A549 (cell line): ENCODE results near the gene POR. TPM values are rescaled to one million over a fixed set of nuclear protein-coding genes. Genes with fewer than 3 reads are reported as not detected.
A peak's percentile ranks its signal among the peaks of the same experiment; 100 is the strongest.

Experiments
- ATAC-seq, 2 experiments: fragments of 200-7000 bp in 1 of 2; fragments of >200 bp in 1 of 2; cut with Nextera tagmentation in 1 of 2; cut with Tn5 transposase in 1 of 2; 3 replicates each; pipeline versions ENCODE4 v1.8.0 to v1.9.1; 2018 to 2020; ENCODE audit warnings: mild to moderate bottlenecking in 1 of 2, moderate library complexity in 1 of 2
- CTCF ChIA-PET: fragments of 300-600 bp; sonication (Branson Sonifier 250); formaldehyde crosslinking; extraction: SDS; loops from one replicate; lab custom pipeline; 2021; ENCODE audit warnings: antibody characterized with exemption, inconsistent platforms; lab: Yijun Ruan, JAX
- POLR2A ChIA-PET: fragments of 350-600 bp; formaldehyde crosslinking; extraction: SDS; loops from one replicate; lab custom pipeline; 2021; ENCODE audit warnings: antibody characterized with exemption, inconsistent platforms; lab: Yijun Ruan, JAX
- DNase-seq, 2 experiments: peaks; one replicate each; pipeline versions ENCODE4 v3.0.0 to v3.0.0-alpha.2; 2011 to 2016; ENCODE audit warnings: low read depth in 1 of 2, low spot score in 1 of 2
- FAIRE-seq: peaks from 2 replicates; lab custom pipeline; 2011; peaks lifted over from hg19 to GRCh38; lab: Jason Lieb, UNC
- H3K27ac ChIP-seq, 2 experiments: fragments of >200 bp; sonication (Bioruptor Twin); formaldehyde crosslinking; 3 replicates each; pipeline ENCODE4 v1.5.1; 2016 to 2017
- H3K4me1 ChIP-seq: fragments of >200 bp; sonication (Bioruptor Twin); formaldehyde crosslinking; 3 replicates; pipeline ENCODE4 v1.6.1; 2016
- H3K4me2 ChIP-seq: fragments of >200 bp; sonication (Bioruptor Twin); formaldehyde crosslinking; 3 replicates; pipeline ENCODE4 v1.6.1; 2016
- H3K4me3 ChIP-seq: fragments of >200 bp; sonication (Bioruptor Twin); formaldehyde crosslinking; 3 replicates; pipeline ENCODE4 v1.5.1; 2016
- H3K9me3 ChIP-seq: fragments of >200 bp; sonication (Bioruptor Twin); formaldehyde crosslinking; 3 replicates; pipeline ENCODE4 v1.6.1; 2016
- CEBPB ChIP-seq, 2 experiments: fragments of >200 bp in 1 of 2; sonication (Bioruptor Twin) in 1 of 2; formaldehyde crosslinking in 1 of 2; IDR thresholded peaks; 2 replicates each; pipeline ENCODE4 v1.6.1; 2012 to 2016
- CHD2 ChIP-seq: fragments of 150-350 bp; IDR thresholded peaks from 2 replicates; pipeline ENCODE4 v1.6.1; 2014; ENCODE audit warnings: low read length; ENCODE audit not compliant: partially characterized antibody
- CHD4 ChIP-seq: fragments of 200-600 bp; sonication (generic); IDR thresholded peaks from 2 replicates; pipeline ENCODE4 v1.6.1; 2016; ENCODE audit warnings: antibody characterized with exemption, mild to moderate bottlenecking, borderline replicate concordance
- EHF ChIP-seq: fragments of 250-450 bp; sonication (Bioruptor Pico); IDR thresholded peaks from 2 replicates; pipeline ENCODE4 v1.5.0; 2020; ENCODE audit warnings: mild to moderate bottlenecking
- EHMT2 ChIP-seq: fragments of 200-600 bp; sonication (generic); IDR thresholded peaks from 2 replicates; pipeline ENCODE4 v1.6.1; 2016; ENCODE audit warnings: antibody characterized with exemption, low read depth, mild to moderate bottlenecking, moderate library complexity
- FOSB ChIP-seq: fragments of 250-450 bp; sonication (Bioruptor Pico); IDR thresholded peaks from 2 replicates; pipeline ENCODE4 v1.5.0; 2020; ENCODE audit warnings: mild to moderate bottlenecking, moderate library complexity
- FOXS1 ChIP-seq: fragments of 250-450 bp; sonication (Bioruptor Pico); IDR thresholded peaks from 2 replicates; pipeline ENCODE4 v1.5.0; 2020; ENCODE audit warnings: mild to moderate bottlenecking, moderate library complexity
- GATA3 ChIP-seq: IDR thresholded peaks from 2 replicates; pipeline ENCODE4 v1.6.1; 2012; ENCODE audit warnings: borderline replicate concordance
- HEYL ChIP-seq: fragments of 250-450 bp; sonication (Bioruptor Pico); IDR thresholded peaks from 2 replicates; pipeline ENCODE4 v1.8.0; 2021; ENCODE audit warnings: mild to moderate bottlenecking, moderate library complexity
- HOXA7 ChIP-seq: fragments of 250-450 bp; sonication (Bioruptor Pico); IDR thresholded peaks from 2 replicates; pipeline ENCODE4 v1.5.0; 2020; ENCODE audit warnings: mild to moderate bottlenecking, moderate library complexity
- HOXB5 ChIP-seq: fragments of 250-450 bp; sonication (Bioruptor Pico); IDR thresholded peaks from 2 replicates; pipeline ENCODE4 v1.5.0; 2020; ENCODE audit warnings: mild to moderate bottlenecking, moderate library complexity
- JUN ChIP-seq, 2 experiments: fragments of >200 bp; sonication (Bioruptor Twin); formaldehyde crosslinking; IDR thresholded peaks; 2 replicates in 1 of 2; 3 replicates in 1 of 2; pipeline ENCODE4 v1.6.1; 2016 to 2017
- JUNB ChIP-seq: fragments of >200 bp; sonication (Bioruptor Twin); formaldehyde crosslinking; IDR thresholded peaks from 2 replicates; pipeline ENCODE4 v1.6.1; 2016
- KDM5A ChIP-seq: fragments of 200-600 bp; sonication (generic); IDR thresholded peaks from 2 replicates; pipeline ENCODE4 v1.6.1; 2016; ENCODE audit warnings: antibody characterized with exemption, mild to moderate bottlenecking
- MAFK ChIP-seq: fragments of 450-650 bp; IDR thresholded peaks from 2 replicates; pipeline ENCODE4 v1.6.1; 2014; ENCODE audit not compliant: partially characterized antibody
- MYC ChIP-seq: IDR thresholded peaks from 2 replicates; pipeline ENCODE4 v1.6.1; 2012; ENCODE audit warnings: mild to moderate bottlenecking, inconsistent platforms, low read length, improper control_type of control experiment, borderline replicate concordance
- NPAS2 ChIP-seq: fragments of 250-450 bp; sonication (Bioruptor Pico); IDR thresholded peaks from 2 replicates; pipeline ENCODE4 v1.8.0; 2022; ENCODE audit warnings: mild to moderate bottlenecking, moderate library complexity, borderline replicate concordance
- NR3C1 ChIP-seq: fragments of >200 bp; sonication (Bioruptor Twin); formaldehyde crosslinking; IDR thresholded peaks from 3 replicates; pipeline ENCODE4 v1.6.1; 2017
- POLR2A ChIP-seq: IDR thresholded peaks from 2 replicates; pipeline ENCODE4 v1.6.1; 2012; ENCODE audit warnings: mild to moderate bottlenecking, low read length
- RAD21 ChIP-seq, 2 experiments: fragments of >200 bp in 1 of 2; sonication (Bioruptor Twin) in 1 of 2; formaldehyde crosslinking in 1 of 2; IDR thresholded peaks in 1 of 2; conservative IDR thresholded peaks in 1 of 2; 2 replicates in 1 of 2; 3 replicates in 1 of 2; pipeline ENCODE4 v1.6.1; 2012 to 2018; ENCODE audit warnings: inconsistent platforms in 1 of 2
- RARB ChIP-seq: fragments of 250-450 bp; sonication (Bioruptor Pico); IDR thresholded peaks from 2 replicates; pipeline ENCODE4 v1.8.0; 2021; ENCODE audit warnings: mild to moderate bottlenecking, moderate library complexity
- RCOR1 ChIP-seq: fragments of 150-350 bp; IDR thresholded peaks from 2 replicates; pipeline ENCODE4 v1.6.1; 2014; ENCODE audit warnings: antibody characterized with exemption, low read length, low read depth
- TP53 ChIP-seq: fragments of 250-450 bp; sonication (Bioruptor Pico); IDR thresholded peaks from 2 replicates; pipeline ENCODE4 v1.5.0; 2021; ENCODE audit warnings: mild to moderate bottlenecking, moderate library complexity
- ZNF302 ChIP-seq: fragments of 250-450 bp; sonication (Bioruptor Pico); IDR thresholded peaks from 2 replicates; pipeline ENCODE4 v1.9.0; 2021; ENCODE audit warnings: inconsistent platforms, mild to moderate bottlenecking, moderate library complexity
- WGBS: methylation state at CpG from one replicate; pipeline ENCODE4 v1.1.6; 2017; ENCODE audit errors: missing lambda C conversion rate; 5-methylcytosine and 5-hydroxymethylcytosine counted together
- polyA plus RNA-seq, 4 experiments: library from polyadenylated mRNA; depleted of rRNA in 3 of 4; stranded (reverse); fragments of >200 nt; fragmentation: RNase III in 1 of 4; extraction: RNeasy Plus Mini Kit Qiagen cat#74134 plus additional on column Dnase treatment in 1 of 4; gene quantifications; 2 replicates in 3 of 4; 3 replicates in 1 of 4; pipeline ENCODE4 v1.2.3, GENCODE V29; 2011 to 2017
- TF ChIP-seq, protein P1 (sequence below): fragments of >200 bp; sonication (Bioruptor Twin); formaldehyde crosslinking; IDR thresholded peaks from 3 replicates; pipeline ENCODE4 v1.6.1; 2016
- TF ChIP-seq, protein P2 (sequence below): fragments of 150-350 bp; IDR thresholded peaks from 2 replicates; pipeline ENCODE4 v1.6.1; 2014; ENCODE audit warnings: low read depth, mild to moderate bottlenecking, low read length
- TF ChIP-seq, protein P3 (sequence below): IDR thresholded peaks from 2 replicates; pipeline ENCODE4 v1.6.1; 2012; ENCODE audit warnings: low read depth, borderline replicate concordance
- TF ChIP-seq, protein P4 (sequence below): fragments of 450-650 bp; IDR thresholded peaks from 2 replicates; pipeline ENCODE4 v1.6.1; 2014; ENCODE audit warnings: antibody characterized with exemption
- TF ChIP-seq, protein P5 (sequence below): IDR thresholded peaks from 2 replicates; pipeline ENCODE4 v1.6.1; 2012

Gene POR
- polyA plus RNA-seq, 2 of the 4 experiments (the other 2 are of a cell fraction) = 71.1 to 109 TPM

DNA sequence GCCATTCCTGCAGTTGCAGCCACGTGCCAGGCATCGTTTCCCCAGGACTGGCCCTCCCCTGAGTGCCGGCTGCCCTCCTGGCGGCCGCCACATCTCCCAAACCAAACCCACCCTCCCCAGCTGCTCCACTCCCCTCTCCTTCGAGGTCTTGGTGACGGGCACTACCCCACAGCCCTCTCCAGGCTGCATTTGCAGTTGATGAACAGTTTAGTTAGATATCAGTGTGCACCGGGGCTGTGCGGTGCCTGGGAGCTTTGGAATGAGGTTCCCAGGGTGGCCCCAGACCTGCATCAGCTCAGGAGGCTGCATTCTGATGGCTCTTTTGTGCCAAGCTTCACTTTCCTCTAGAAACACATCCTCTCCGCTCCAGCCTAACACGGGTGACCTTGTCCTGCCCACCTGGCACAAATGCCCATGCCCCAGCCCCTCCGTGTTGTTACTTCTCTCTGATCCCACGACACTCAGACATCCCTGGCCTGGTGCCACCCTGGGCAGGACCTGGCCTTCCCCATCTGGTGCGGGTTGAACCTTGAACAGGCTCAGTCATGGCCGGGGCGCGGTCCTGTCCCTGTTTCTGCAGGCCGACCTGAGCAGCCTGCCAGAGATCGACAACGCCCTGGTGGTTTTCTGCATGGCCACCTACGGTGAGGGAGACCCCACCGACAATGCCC lies 64.9 kb downstream of the POR start:
- Histone ChIP-seq H3K27ac (peak overlapping the region; percentile 24 to 56; a peak in 4 of 6 replicates), H3K4me1 (peaks cover 15% of the 10 kb centered on the region), H3K4me2 (no peak overlapping the region), H3K4me3 (no peak overlapping the region)
- POLR2A ChIA-PET = no interaction called here
- DNase-seq = no peak
- 74% methylated on average over 15 of the region's 22 CpGs for WGBS
- TF ChIP-seq HOXA7 = no peak
- no peak for TF ChIP-seq ZNF302
- no peak for TF ChIP-seq CEBPB (IDR thresholded peaks at IDR 0.05)
- TF ChIP-seq HEYL (CRISPR knock-in tag) = no peak
- TF ChIP-seq NPAS2 (CRISPR knock-in tag) = no peak
- TF ChIP-seq MYC = no peak
- no peak for TF ChIP-seq GATA3
- no peak for TF ChIP-seq KDM5A
- no peak for TF ChIP-seq CHD2
- TF ChIP-seq, protein P1, sequence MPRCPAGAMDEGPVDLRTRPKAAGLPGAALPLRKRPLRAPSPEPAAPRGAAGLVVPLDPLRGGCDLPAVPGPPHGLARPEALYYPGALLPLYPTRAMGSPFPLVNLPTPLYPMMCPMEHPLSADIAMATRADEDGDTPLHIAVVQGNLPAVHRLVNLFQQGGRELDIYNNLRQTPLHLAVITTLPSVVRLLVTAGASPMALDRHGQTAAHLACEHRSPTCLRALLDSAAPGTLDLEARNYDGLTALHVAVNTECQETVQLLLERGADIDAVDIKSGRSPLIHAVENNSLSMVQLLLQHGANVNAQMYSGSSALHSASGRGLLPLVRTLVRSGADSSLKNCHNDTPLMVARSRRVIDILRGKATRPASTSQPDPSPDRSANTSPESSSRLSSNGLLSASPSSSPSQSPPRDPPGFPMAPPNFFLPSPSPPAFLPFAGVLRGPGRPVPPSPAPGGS = no peak
- TF ChIP-seq RCOR1 = no peak
- TF ChIP-seq, protein P2, sequence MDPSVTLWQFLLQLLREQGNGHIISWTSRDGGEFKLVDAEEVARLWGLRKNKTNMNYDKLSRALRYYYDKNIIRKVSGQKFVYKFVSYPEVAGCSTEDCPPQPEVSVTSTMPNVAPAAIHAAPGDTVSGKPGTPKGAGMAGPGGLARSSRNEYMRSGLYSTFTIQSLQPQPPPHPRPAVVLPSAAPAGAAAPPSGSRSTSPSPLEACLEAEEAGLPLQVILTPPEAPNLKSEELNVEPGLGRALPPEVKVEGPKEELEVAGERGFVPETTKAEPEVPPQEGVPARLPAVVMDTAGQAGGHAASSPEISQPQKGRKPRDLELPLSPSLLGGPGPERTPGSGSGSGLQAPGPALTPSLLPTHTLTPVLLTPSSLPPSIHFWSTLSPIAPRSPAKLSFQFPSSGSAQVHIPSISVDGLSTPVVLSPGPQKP = no peak
- no peak for TF ChIP-seq MAFK
- no peak for TF ChIP-seq TP53 (CRISPR knock-in tag)
- TF ChIP-seq, protein P3, sequence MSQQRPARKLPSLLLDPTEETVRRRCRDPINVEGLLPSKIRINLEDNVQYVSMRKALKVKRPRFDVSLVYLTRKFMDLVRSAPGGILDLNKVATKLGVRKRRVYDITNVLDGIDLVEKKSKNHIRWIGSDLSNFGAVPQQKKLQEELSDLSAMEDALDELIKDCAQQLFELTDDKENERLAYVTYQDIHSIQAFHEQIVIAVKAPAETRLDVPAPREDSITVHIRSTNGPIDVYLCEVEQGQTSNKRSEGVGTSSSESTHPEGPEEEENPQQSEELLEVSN = no peak
- TF ChIP-seq, all 56 proteins: peak for 0
- CTCF ChIA-PET = interaction anchor here (1.4 kb wide), 1 partner anchor 113 kb away, joined by 3 read pairs; no protein-coding TSS in a partner anchor
- peak in 1 of 2 experiments; percentile 17; a peak in 3 of 6 replicates for ATAC-seq
- no peak for FAIRE-seq
- H3K9me3 ChIP-seq = no peaks in the 10 kb centered on the region

DNA sequence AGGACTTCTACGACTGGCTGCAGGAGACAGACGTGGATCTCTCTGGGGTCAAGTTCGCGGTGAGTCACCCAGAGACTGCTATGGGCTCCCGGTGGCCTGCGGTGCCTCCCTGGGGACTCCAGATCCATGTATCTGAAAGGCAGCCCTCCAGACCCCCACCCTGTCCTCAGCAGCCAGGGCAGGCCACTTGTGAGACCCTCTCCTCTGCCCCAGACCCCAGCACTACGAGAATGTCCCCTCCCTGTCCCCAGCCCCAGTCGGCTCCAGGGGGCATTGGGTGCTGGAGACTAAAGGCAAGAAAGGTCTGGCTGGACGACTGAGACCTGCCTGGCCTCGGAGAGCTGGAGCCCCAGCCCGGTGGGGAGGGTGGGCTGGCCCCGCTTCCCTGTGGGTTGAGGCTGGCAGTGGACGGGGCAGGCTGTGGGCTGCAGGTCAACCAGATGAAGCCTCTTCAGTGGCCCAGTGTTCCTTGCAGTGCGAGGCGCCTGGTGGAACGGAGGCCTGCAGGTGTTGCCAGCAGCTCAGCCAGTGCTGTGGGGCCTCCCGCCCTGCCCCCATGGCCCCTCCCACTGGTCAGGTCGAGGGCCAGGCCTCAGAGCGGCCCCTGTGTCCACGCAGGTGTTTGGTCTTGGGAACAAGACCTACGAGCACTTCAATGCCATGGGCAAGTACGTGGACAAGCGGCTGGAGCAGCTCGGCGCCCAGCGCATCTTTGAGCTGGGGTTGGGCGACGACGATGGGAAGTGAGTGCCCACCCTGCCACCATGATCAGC lies 65.7 kb downstream of the POR start:
- no peak overlapping the region for H3K4me3 ChIP-seq
- POLR2A ChIA-PET = no interaction called here
- WGBS = 87% methylated on average over 19 of the region's 29 CpGs
- TF ChIP-seq KDM5A (no peak), JUN (IDR thresholded peaks at IDR 0.05) (no peak), RARB (no peak), JUNB (no peak)
- TF ChIP-seq, all 56 proteins: peak for 0
- FAIRE-seq (no peak), DNase-seq (no peak), ATAC-seq (peak in 1 of 2 experiments; percentile 3; a peak in 2 of 6 replicates)
- H3K4me2 ChIP-seq = no peak overlapping the region
- CTCF ChIA-PET = interaction anchor here (0.5 to 1.4 kb wide), 2 partner anchors 114 to 151 kb away, joined by 3 read pairs; no protein-coding TSS in a partner anchor
- H3K27ac ChIP-seq = peak overlapping the region in 1 of 2 experiments; percentile 56; a peak in 4 of 6 replicates
- H3K9me3 ChIP-seq = no peaks in the 10 kb centered on the region
- H3K4me1 ChIP-seq = peaks cover 15% of the 10 kb centered on the region

DNA sequence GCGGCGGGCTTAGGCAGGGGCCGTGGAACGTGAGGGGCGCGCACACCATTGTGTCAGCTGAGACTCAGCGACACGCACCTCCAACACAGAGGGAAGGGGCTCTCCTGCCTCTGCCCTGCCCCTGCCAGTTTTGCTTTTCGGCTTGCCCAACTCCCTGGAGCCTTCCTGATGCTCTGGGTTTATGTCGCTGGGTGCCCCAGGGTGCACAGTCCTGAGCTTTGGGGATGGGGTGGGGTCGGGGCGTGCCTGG lies 66.2 kb downstream of the POR start:
- WGBS = 87% methylated on average over 12 of the region's 12 CpGs
- FAIRE-seq = no peak
- ChIA-PET CTCF (interaction anchor here (0.5 to 1.4 kb wide), 3 partner anchors 35 to 150 kb away, joined by 3 read pairs; no protein-coding TSS in a partner anchor), POLR2A (no interaction called here)
- Histone ChIP-seq H3K4me2 (no peak overlapping the region), H3K27ac (no peak overlapping the region), H3K4me3 (no peak overlapping the region), H3K9me3 (no peaks in the 10 kb centered on the region), H3K4me1 (peaks cover 15% of the 10 kb centered on the region)
- DNase-seq = no peak
- ATAC-seq = no peak; a peak in 1 of 6 replicates
- TF ChIP-seq HEYL (CRISPR knock-in tag) = no peak
- no peak for TF ChIP-seq EHMT2
- no peak for TF ChIP-seq HOXB5 (CRISPR knock-in tag)
- TF ChIP-seq, protein P4, sequence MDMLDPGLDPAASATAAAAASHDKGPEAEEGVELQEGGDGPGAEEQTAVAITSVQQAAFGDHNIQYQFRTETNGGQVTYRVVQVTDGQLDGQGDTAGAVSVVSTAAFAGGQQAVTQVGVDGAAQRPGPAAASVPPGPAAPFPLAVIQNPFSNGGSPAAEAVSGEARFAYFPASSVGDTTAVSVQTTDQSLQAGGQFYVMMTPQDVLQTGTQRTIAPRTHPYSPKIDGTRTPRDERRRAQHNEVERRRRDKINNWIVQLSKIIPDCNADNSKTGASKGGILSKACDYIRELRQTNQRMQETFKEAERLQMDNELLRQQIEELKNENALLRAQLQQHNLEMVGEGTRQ = no peak
- no peak for TF ChIP-seq EHF (CRISPR knock-in tag)
- no peak for TF ChIP-seq FOSB (CRISPR knock-in tag)
- no peak for TF ChIP-seq NR3C1
- TF ChIP-seq RAD21 (conservative IDR thresholded peaks at IDR 0.05 in 1 of 2, IDR thresholded peaks at IDR 0.05 in 1 of 2) = no peak
- TF ChIP-seq CHD2 = no peak
- TF ChIP-seq HOXA7 = no peak
- TF ChIP-seq CHD4 = no peak
- no peak for TF ChIP-seq RARB
- TF ChIP-seq CEBPB (IDR thresholded peaks at IDR 0.05) = no peak
- no peak for TF ChIP-seq FOXS1 (CRISPR knock-in tag)
- no peak for TF ChIP-seq MYC
- TF ChIP-seq, protein P5, sequence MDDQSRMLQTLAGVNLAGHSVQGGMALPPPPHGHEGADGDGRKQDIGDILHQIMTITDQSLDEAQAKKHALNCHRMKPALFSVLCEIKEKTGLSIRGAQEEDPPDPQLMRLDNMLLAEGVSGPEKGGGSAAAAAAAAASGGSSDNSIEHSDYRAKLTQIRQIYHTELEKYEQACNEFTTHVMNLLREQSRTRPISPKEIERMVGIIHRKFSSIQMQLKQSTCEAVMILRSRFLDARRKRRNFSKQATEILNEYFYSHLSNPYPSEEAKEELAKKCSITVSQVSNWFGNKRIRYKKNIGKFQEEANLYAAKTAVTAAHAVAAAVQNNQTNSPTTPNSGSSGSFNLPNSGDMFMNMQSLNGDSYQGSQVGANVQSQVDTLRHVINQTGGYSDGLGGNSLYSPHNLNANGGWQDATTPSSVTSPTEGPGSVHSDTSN = no peak
- no peak for TF ChIP-seq POLR2A
